B cell (primary cell): ENCODE data around the gene C1orf105. TPM values are rescaled to one million over a fixed set of nuclear protein-coding genes. Genes with fewer than 3 reads are reported as not detected.

Experiments used
- ATAC-seq: fragments of 200-7000 bp; cut with Tn5 transposase; one replicate; pipeline ENCODE4 v1.10.0; 2021; ENCODE audit warnings: low read depth, mild to moderate bottlenecking, moderate number of reproducible peaks, moderate library complexity
- CTCF ChIA-PET: fragments of 350-600 bp; sonication (Branson Sonifier 250); formaldehyde crosslinking; loops from one replicate; lab custom pipeline; 2021; ENCODE audit warnings: antibody characterized with exemption, inconsistent platforms; lab: Charles Lee
- POLR2A ChIA-PET: fragments of 350-600 bp; sonication (Branson Sonifier 250); formaldehyde crosslinking; loops from one replicate; lab custom pipeline; 2021; ENCODE audit warnings: antibody characterized with exemption; lab: Charles Lee
- DNase-seq: peaks from one replicate; pipeline ENCODE4 v3.0.0; 2013
- H2AFZ ChIP-seq: 2 replicates; pipeline ENCODE4 v1.6.1; 2012; ENCODE audit warnings: mild to moderate bottlenecking, low read depth, low read length; ENCODE audit not compliant: insufficient read depth, poor library complexity, severe bottlenecking
- H3K27ac ChIP-seq, 2 donors: 1 replicate in 1 of 2; 2 replicates in 1 of 2; pipeline ENCODE4 v1.5.1; 2012 to 2013; ENCODE audit warnings: low read length in 2 of 2, mild to moderate bottlenecking in 2 of 2, moderate library complexity in 1 of 2
- H3K27me3 ChIP-seq, 4 experiments: fragments of 200-600 bp in 1 of 4; sonication (generic) in 1 of 4; replicated peaks in 1 of 4; 1 replicate in 2 of 4; 2 replicates in 2 of 4; pipeline versions ENCODE4 v1.6.1 to v1.7.0; 2013 to 2016; ENCODE audit warnings: low read length in 3 of 4, mild to moderate bottlenecking in 2 of 4, mixed read lengths in 1 of 4, moderate library complexity in 1 of 4; ENCODE audit not compliant: insufficient read depth in 4 of 4, control insufficient read depth in 3 of 4; ENCODE audit errors: control extremely low read depth in 1 of 4
- H3K36me3 ChIP-seq, 2 experiments: replicated peaks in 1 of 2; 1 replicate in 1 of 2; 2 replicates in 1 of 2; pipeline versions ENCODE4 v1.6.1 to v1.7.1; 2013; ENCODE audit warnings: low read length in 1 of 2; ENCODE audit not compliant: insufficient read depth in 2 of 2, control insufficient read depth in 1 of 2; ENCODE audit errors: control extremely low read depth in 1 of 2, extremely low read depth in 1 of 2
- H3K4me1 ChIP-seq, 2 donors: fragments of 200-600 bp in 1 of 2; sonication (generic) in 1 of 2; 1 replicate in 1 of 2; 2 replicates in 1 of 2; pipeline versions ENCODE4 v1.5.1 to v1.6.1; 2013 to 2017; ENCODE audit warnings: low read length in 2 of 2; ENCODE audit not compliant: control insufficient read depth in 2 of 2, insufficient read depth in 2 of 2
- H3K4me2 ChIP-seq: replicated peaks from 2 replicates; pipeline ENCODE3; 2012; ENCODE audit warnings: mild to moderate bottlenecking, low read depth, low read length; ENCODE audit not compliant: poor library complexity, severe bottlenecking
- H3K4me3 ChIP-seq, 5 experiments: fragments of 200-600 bp in 1 of 5; sonication (generic) in 1 of 5; 1 replicate in 3 of 5; 2 replicates in 2 of 5; pipeline versions ENCODE4 v1.5.1 to v1.7.0; 2011 to 2016; ENCODE audit warnings: low read length in 4 of 5, mild to moderate bottlenecking in 4 of 5, low read depth in 2 of 5, control low read depth in 1 of 5, moderate library complexity in 1 of 5; ENCODE audit not compliant: insufficient read depth in 1 of 5; ENCODE audit errors: control extremely low read depth in 1 of 5, extremely low read depth in 1 of 5
- H3K79me2 ChIP-seq: fragments of 200-600 bp; sonication (generic); one replicate; pipeline ENCODE4 v1.6.0; 2016; ENCODE audit warnings: low read length; ENCODE audit not compliant: control insufficient read depth, insufficient read depth
- H3K9ac ChIP-seq: fragments of 200-600 bp; sonication (generic); 2 replicates; pipeline ENCODE4 v1.6.1; 2017; ENCODE audit warnings: mild to moderate bottlenecking, low read length, moderate library complexity
- H3K9me3 ChIP-seq, 3 donors: one replicate each; pipeline versions ENCODE4 v1.6.1 to v1.7.1; 2013; ENCODE audit warnings: low read length in 2 of 3; ENCODE audit not compliant: control insufficient read depth in 2 of 3, insufficient read depth in 1 of 3; ENCODE audit errors: control extremely low read depth in 1 of 3
- H4K20me1 ChIP-seq: 2 replicates; pipeline ENCODE4 v1.6.0; 2012; ENCODE audit warnings: mild to moderate bottlenecking, low read length; ENCODE audit not compliant: insufficient read depth, control insufficient read depth, poor library complexity, severe bottlenecking
- H3K27ac Mint-ChIP-seq: one replicate; pipeline ENCODE4 v1.8.0; 2021; ENCODE audit warnings: mixed read lengths
- H3K27me3 Mint-ChIP-seq: one replicate; pipeline ENCODE4 v1.8.0; 2021; ENCODE audit warnings: mixed read lengths
- H3K4me1 Mint-ChIP-seq: one replicate; pipeline ENCODE4 v1.8.0; 2021; ENCODE audit warnings: mixed read lengths
- H3K4me3 Mint-ChIP-seq: one replicate; pipeline ENCODE4 v1.8.0; 2021; ENCODE audit warnings: mixed read lengths
- H3K9me3 Mint-ChIP-seq: one replicate; pipeline ENCODE4 v1.8.0; 2022; ENCODE audit warnings: mixed read lengths; ENCODE audit not compliant: insufficient read depth
- EZH2 ChIP-seq: IDR thresholded peaks from 2 replicates; pipeline ENCODE4 v1.6.1; 2012; ENCODE audit warnings: borderline replicate concordance, low read depth, mild to moderate bottlenecking, moderate library complexity, low read length; ENCODE audit not compliant: insufficient read depth, poor library complexity, severe bottlenecking
- WGBS: methylation state at CpG from one replicate; pipeline ENCODE4 v1.1.5; 2013; ENCODE audit warnings: missing lambda C conversion rate; ENCODE audit not compliant: insufficient coverage; 5-methylcytosine and 5-hydroxymethylcytosine counted together
- intact Hi-C: fragments of 100-400 bp; cut with micrococcal nuclease; formaldehyde crosslinking; loops from one replicate; pipeline ENCODE4 v1.10.0; 2022
- polyA plus RNA-seq: library from polyadenylated mRNA; depleted of rRNA; stranded (reverse); fragments of >200 nt; gene quantifications from 2 replicates; pipeline ENCODE4 v1.2.3, GENCODE V29; 2012
- total RNA-seq, 2 donors: library from RNA; stranded (reverse); fragments of 120-200 nt in 1 of 2; gene quantifications; 1 replicate in 1 of 2; 2 replicates in 1 of 2; pipeline versions ENCODE4 v1.2.3 to v1.2.4, GENCODE V29; 2013 to 2022
- TF ChIP-seq, protein P1 (sequence below): fragments of 200-600 bp; IDR thresholded peaks from one replicate; pipeline ENCODE4 v1.8.0; 2022; ENCODE audit warnings: antibody characterized with exemption, mild to moderate bottlenecking

The C1orf105 gene
- total and polyA plus RNA-seq, 2 donors (not counting 1 experiment from before 2014, with no cell fraction given), result not detected

DNA sequence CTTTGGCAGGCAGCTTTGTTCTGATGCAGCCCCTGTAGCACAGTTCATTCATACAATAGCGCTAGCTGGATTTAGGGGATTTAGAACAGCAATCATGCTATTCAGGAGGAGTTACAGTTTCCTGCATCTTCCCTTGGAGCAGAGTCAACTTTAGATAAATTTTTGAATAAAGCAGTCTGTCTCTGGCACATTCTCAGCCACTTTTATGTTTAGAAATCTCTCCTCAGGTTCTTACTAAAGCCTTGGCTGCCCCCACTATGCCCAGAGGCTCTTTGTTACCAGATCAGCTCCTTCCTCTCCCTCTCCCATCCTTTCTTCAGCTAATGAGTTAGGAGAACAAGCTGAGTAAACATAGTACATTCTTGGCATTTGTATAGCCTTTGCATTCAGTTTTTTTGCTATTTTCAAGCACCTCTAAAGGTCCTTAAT, 40.4 kb downstream of the C1orf105 start:
- Histone ChIP-seq H3K36me3 (no peaks in the 10 kb centered on the region), H2AFZ (no peak overlapping the region), H3K79me2 (no peaks in the 10 kb centered on the region), H3K9me3 (no peaks in the 10 kb centered on the region), H3K4me1 (no peaks in the 10 kb centered on the region), H4K20me1 (no peaks in the 10 kb centered on the region), H3K4me2 (no peak overlapping the region), H3K27me3 (no peaks in the 10 kb centered on the region), H3K9ac (no peak overlapping the region), H3K27ac (no peak overlapping the region), H3K4me3 (no peak overlapping the region)
- ATAC-seq (no peak), DNase-seq (no peak)
- Mint-ChIP-seq H3K9me3 (no peaks in the 10 kb centered on the region), H3K4me1 (no peaks in the 10 kb centered on the region), H3K27me3 (peaks cover 9% of the 10 kb centered on the region), H3K4me3 (no peak overlapping the region), H3K27ac (no peak overlapping the region)
- 100% methylated on average over 1 of the region's 1 CpG for WGBS
- intact Hi-C loops, result no loop called here
- POLR2A ChIA-PET, result no interaction called here
- TF ChIP-seq, protein P1, sequence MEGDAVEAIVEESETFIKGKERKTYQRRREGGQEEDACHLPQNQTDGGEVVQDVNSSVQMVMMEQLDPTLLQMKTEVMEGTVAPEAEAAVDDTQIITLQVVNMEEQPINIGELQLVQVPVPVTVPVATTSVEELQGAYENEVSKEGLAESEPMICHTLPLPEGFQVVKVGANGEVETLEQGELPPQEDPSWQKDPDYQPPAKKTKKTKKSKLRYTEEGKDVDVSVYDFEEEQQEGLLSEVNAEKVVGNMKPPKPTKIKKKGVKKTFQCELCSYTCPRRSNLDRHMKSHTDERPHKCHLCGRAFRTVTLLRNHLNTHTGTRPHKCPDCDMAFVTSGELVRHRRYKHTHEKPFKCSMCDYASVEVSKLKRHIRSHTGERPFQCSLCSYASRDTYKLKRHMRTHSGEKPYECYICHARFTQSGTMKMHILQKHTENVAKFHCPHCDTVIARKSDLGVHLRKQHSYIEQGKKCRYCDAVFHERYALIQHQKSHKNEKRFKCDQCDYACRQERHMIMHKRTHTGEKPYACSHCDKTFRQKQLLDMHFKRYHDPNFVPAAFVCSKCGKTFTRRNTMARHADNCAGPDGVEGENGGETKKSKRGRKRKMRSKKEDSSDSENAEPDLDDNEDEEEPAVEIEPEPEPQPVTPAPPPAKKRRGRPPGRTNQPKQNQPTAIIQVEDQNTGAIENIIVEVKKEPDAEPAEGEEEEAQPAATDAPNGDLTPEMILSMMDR, result no peak
- no peak for TF ChIP-seq EZH2
- CTCF ChIA-PET, result interaction anchor here (1.0 to 1.1 kb wide), 2 partner anchors 10 to 156 kb away, joined by 3 read pairs; no protein-coding TSS in a partner anchor

DNA sequence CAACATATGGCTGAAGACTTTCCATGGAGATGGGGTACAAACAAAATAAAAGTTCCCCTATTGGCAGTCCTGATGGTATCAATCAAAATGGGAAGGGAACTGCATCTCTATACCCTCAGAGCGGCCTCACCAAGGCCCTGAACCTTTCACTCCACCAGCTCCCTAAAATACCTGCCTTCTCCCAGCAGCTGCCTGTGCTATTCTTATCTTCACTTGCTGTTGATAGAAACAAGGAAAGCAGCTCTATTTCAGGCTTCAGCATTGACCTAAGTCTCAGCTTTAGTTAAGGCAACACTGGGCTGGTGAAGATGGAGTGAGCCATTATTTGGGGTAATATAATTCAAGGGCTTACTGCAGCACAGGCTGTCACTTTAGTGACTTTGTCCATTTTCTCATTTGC, 45.1 kb downstream of the C1orf105 start:
- H3K9ac ChIP-seq, result no peak overlapping the region
- no peaks in the 10 kb centered on the region for H4K20me1 ChIP-seq
- Mint-ChIP-seq H3K4me3 (no peak overlapping the region), H3K27me3 (peaks cover 8% of the 10 kb centered on the region), H3K9me3 (no peaks in the 10 kb centered on the region), H3K27ac (no peak overlapping the region), H3K4me1 (no peaks in the 10 kb centered on the region)
- no peaks in the 10 kb centered on the region for H3K79me2 ChIP-seq
- H3K27me3 ChIP-seq, result no peaks in the 10 kb centered on the region
- H3K4me3 ChIP-seq, result no peak overlapping the region
- no peak for DNase-seq
- CTCF ChIA-PET, result no interaction called here
- POLR2A ChIA-PET, result no interaction called here
- H2AFZ ChIP-seq, result no peak overlapping the region
- no peak for ATAC-seq
- intact Hi-C loops, result no loop called here
- no peak overlapping the region for H3K4me2 ChIP-seq
- no CpG with 5 or more reads among the region's 1 CpG for WGBS
- H3K36me3 ChIP-seq, result no peaks in the 10 kb centered on the region
- H3K9me3 ChIP-seq, result no peaks in the 10 kb centered on the region
- no peak overlapping the region for H3K27ac ChIP-seq
- H3K4me1 ChIP-seq, result no peaks in the 10 kb centered on the region
- TF ChIP-seq, protein P1, result no peak
- no peak for TF ChIP-seq EZH2
